Measurements from ENCODE around the gene DAPK1.

Gene DAPK1

DNA sequence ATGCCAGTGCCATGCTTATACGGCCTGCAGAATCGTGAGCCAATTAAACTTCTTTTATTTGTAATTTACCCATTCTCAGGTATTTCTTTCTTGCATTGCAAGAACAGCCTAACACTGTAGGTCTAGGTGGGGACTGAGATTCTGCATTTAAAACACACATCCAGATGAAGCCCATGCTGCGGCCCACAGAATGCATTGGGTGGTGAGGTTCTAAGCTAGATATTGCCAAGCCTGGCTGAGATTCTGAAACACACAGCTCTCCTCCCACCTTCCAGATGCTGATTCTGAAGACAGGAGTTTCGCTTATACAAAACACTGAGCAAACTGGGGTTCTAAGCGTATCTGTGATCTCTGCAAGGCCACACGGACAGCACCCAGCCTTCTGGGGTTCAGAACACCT lies 75.1 kb downstream of the DAPK1 start:
- no peaks in the 10 kb centered on the region for H3K9me3 ChIP-seq (ENCODE audit: severe bottlenecking)
- H3K36me3 ChIP-seq (ENCODE audit: low read depth), result no peaks in the 10 kb centered on the region
- no peak overlapping the region for H3K27ac ChIP-seq (ENCODE audit: poor library complexity, severe bottlenecking)
- TF ChIP-seq, protein P1, sequence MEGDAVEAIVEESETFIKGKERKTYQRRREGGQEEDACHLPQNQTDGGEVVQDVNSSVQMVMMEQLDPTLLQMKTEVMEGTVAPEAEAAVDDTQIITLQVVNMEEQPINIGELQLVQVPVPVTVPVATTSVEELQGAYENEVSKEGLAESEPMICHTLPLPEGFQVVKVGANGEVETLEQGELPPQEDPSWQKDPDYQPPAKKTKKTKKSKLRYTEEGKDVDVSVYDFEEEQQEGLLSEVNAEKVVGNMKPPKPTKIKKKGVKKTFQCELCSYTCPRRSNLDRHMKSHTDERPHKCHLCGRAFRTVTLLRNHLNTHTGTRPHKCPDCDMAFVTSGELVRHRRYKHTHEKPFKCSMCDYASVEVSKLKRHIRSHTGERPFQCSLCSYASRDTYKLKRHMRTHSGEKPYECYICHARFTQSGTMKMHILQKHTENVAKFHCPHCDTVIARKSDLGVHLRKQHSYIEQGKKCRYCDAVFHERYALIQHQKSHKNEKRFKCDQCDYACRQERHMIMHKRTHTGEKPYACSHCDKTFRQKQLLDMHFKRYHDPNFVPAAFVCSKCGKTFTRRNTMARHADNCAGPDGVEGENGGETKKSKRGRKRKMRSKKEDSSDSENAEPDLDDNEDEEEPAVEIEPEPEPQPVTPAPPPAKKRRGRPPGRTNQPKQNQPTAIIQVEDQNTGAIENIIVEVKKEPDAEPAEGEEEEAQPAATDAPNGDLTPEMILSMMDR (IDR thresholded peaks at IDR 0.05; ENCODE audit: poor library complexity, severe bottlenecking), result no peak
- H3K4me1 ChIP-seq (ENCODE audit: insufficient read depth, poor library complexity, severe bottlenecking), result no peaks in the 10 kb centered on the region
- ATAC-seq (ENCODE audit: low read depth), result no peak
- no peak overlapping the region for H3K4me3 ChIP-seq (ENCODE audit: severe bottlenecking)
- no peaks in the 10 kb centered on the region for H3K27me3 ChIP-seq (ENCODE audit: insufficient read depth, poor library complexity, severe bottlenecking)
- DNase-seq (ENCODE audit: low spot score), result no peak

DNA sequence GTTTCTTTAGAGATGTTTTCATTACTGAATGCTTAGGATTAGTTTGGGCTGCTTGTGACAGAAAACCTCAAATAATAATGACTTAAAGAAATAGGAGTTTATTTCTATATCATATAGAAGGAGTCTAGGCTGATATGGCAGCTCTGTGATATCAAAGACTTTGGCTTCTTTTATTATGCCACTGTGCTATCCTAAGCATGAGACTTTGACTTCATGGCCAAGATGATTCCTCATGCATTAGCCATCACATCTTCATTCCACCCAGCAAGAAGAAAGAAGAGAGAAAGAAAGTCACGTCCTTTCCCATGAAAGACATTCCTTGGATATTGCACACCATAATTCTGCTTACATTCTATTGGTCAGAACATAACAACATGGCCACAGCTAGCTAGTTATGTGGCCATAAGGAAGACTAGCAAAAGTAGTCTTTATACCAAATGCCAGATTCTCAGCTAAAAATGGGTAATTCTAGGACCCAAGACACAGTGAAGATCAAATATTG lies 76.2 kb downstream of the DAPK1 start:
- Histone ChIP-seq H3K27ac (ENCODE audit: poor library complexity, severe bottlenecking) (no peak overlapping the region), H3K36me3 (ENCODE audit: low read depth) (no peaks in the 10 kb centered on the region), H3K4me3 (ENCODE audit: severe bottlenecking) (no peak overlapping the region), H3K9me3 (ENCODE audit: severe bottlenecking) (no peaks in the 10 kb centered on the region), H3K27me3 (ENCODE audit: insufficient read depth, poor library complexity, severe bottlenecking) (no peaks in the 10 kb centered on the region), H3K4me1 (ENCODE audit: insufficient read depth, poor library complexity, severe bottlenecking) (no peaks in the 10 kb centered on the region)
- ATAC-seq (ENCODE audit: low read depth) (no peak), DNase-seq (ENCODE audit: low spot score) (no peak)
- TF ChIP-seq, protein P1 (IDR thresholded peaks at IDR 0.05; ENCODE audit: poor library complexity, severe bottlenecking), result no peak

DNA sequence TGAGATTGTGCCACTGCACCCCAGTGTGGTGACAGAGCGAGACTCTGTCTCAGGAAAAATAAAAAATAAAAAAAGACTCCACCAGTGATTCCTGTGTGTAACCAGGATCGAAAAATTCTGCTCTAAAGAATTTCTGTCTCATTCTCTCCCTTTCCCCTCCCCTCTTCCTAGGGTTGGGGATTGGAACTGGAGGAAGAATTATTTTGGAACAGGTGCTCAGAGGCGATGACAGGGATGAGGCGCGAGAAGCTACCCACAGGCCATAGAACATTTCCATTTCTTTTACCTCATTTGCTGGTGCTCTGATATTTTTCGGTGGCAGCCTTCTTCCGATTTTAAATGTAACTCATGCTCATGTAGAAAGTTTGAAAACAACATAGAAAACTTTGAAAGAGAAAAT lies 80.1 kb downstream of the DAPK1 start:
- H3K27me3 ChIP-seq (ENCODE audit: insufficient read depth, poor library complexity, severe bottlenecking), result no peaks in the 10 kb centered on the region

DNA sequence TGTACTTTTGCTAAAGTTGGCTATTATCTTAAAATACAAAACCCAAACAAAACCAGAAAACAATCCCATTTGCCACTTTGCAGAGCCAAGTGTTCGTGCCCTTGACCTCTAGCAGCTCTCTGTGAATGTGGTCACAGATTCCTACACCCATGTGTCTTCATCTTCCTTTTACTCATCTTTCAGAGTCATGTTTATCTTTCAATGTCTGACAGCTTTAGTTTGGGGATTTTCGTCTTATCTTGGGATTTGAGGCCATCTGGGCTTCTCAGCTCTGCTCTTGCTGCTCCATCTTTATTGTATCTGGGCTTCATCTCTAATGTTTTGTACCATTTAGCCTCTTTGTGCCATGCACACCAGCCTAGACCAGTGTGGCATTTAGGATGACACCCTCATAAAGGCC lies 81.0 kb downstream of the DAPK1 start:
- Histone ChIP-seq H3K27ac (ENCODE audit: poor library complexity, severe bottlenecking) (no peak overlapping the region), H3K4me3 (ENCODE audit: severe bottlenecking) (no peak overlapping the region), H3K9me3 (ENCODE audit: severe bottlenecking) (no peaks in the 10 kb centered on the region), H3K4me1 (ENCODE audit: insufficient read depth, poor library complexity, severe bottlenecking) (no peaks in the 10 kb centered on the region), H3K27me3 (ENCODE audit: insufficient read depth, poor library complexity, severe bottlenecking) (no peaks in the 10 kb centered on the region), H3K36me3 (ENCODE audit: low read depth) (no peaks in the 10 kb centered on the region)
- TF ChIP-seq, protein P1 (IDR thresholded peaks at IDR 0.05; ENCODE audit: poor library complexity, severe bottlenecking), result no peak
- DNase-seq (ENCODE audit: low spot score) (no peak), ATAC-seq (ENCODE audit: low read depth) (no peak)

More for the DNA sequence above, 80.1 kb downstream of the DAPK1 start:
- no peaks in the 10 kb centered on the region for H3K4me1 ChIP-seq (ENCODE audit: insufficient read depth, poor library complexity, severe bottlenecking)
- ATAC-seq (ENCODE audit: low read depth) (no peak), DNase-seq (ENCODE audit: low spot score) (no peak)
- no peaks in the 10 kb centered on the region for H3K36me3 ChIP-seq (ENCODE audit: low read depth)
- no peak overlapping the region for H3K4me3 ChIP-seq (ENCODE audit: severe bottlenecking)
- H3K27ac ChIP-seq (ENCODE audit: poor library complexity, severe bottlenecking), result no peak overlapping the region
- TF ChIP-seq, protein P1 (IDR thresholded peaks at IDR 0.05; ENCODE audit: poor library complexity, severe bottlenecking), result no peak
- no peaks in the 10 kb centered on the region for H3K9me3 ChIP-seq (ENCODE audit: severe bottlenecking)

DNA sequence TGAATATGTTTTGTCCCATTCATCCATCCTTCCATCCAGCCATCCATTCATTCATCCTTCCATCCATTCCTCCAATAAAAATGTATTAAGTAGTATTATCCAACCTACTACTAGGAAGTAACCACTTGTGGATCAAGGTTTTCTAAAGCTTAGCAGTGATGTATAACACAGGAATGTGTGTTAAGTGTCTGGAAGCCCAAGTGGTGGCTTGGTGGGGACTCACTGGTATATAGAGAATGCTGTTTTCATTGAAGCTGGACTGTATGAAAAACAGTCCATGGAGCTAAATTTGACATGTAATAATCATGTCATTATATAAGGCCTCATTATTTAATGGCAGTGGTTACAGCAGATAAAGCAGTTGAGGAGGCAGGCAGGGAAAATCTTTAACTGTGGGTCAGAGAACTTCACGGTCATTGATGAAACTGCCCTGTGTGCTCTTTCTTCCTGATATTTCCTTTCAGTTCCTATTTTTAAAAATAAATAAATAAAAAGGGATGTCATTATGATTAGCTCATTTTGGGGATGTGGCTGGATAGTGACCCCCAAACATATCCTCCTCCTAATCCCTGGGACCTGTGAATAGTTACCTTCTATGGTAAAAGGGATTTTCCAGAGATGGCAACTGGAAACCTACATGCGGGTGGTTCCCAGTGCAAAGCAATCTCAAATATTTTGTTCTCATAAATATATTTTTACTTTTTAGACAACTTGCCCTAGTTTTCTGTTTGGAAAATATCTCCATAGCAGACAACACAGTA lies 82.3 kb downstream of the DAPK1 start:
- Histone ChIP-seq H3K9me3 (ENCODE audit: severe bottlenecking) (no peaks in the 10 kb centered on the region), H3K4me1 (ENCODE audit: insufficient read depth, poor library complexity, severe bottlenecking) (no peaks in the 10 kb centered on the region), H3K27ac (ENCODE audit: poor library complexity, severe bottlenecking) (no peak overlapping the region), H3K36me3 (ENCODE audit: low read depth) (no peaks in the 10 kb centered on the region), H3K27me3 (ENCODE audit: insufficient read depth, poor library complexity, severe bottlenecking) (no peaks in the 10 kb centered on the region), H3K4me3 (ENCODE audit: severe bottlenecking) (no peak overlapping the region)
- TF ChIP-seq, protein P1 (IDR thresholded peaks at IDR 0.05; ENCODE audit: poor library complexity, severe bottlenecking), result no peak
- DNase-seq (ENCODE audit: low spot score) (no peak), ATAC-seq (ENCODE audit: low read depth) (no peak)

Data from RWPE2 (cell line).